OCI-LY1 (cell line): Measurements from ENCODE around the gene IFRD1.

Experiments
- H2AFZ ChIP-seq: fragments of 200-600 bp; sonication (generic), shearing (Covaris generic); 2 replicates; pipeline ENCODE4 v1.6.0; 2014; ENCODE audit warnings: antibody characterized with exemption, mild to moderate bottlenecking, low read length
- H3F3A ChIP-seq: fragments of 200-600 bp; sonication (generic), shearing (Covaris generic); 2 replicates; pipeline ENCODE4 v1.6.0; 2014; ENCODE audit warnings: mild to moderate bottlenecking, antibody characterized with exemption, low read length, moderate library complexity; ENCODE audit not compliant: insufficient read depth
- H3K27ac ChIP-seq: fragments of 200-600 bp; sonication (generic); 2 replicates; pipeline ENCODE4 v1.5.1; 2014; ENCODE audit warnings: low read length, mixed run types, mild to moderate bottlenecking, low read depth; ENCODE audit not compliant: poor library complexity, severe bottlenecking
- H3K27me3 ChIP-seq: fragments of 200-600 bp; sonication (generic); 2 replicates; pipeline ENCODE4 v1.6.0; 2014; ENCODE audit warnings: antibody characterized with exemption, mild to moderate bottlenecking, low read length, moderate library complexity; ENCODE audit not compliant: insufficient read depth
- H3K36me3 ChIP-seq: fragments of 200-600 bp; sonication (generic); 2 replicates; pipeline ENCODE4 v1.6.1; 2014; ENCODE audit warnings: mild to moderate bottlenecking, antibody characterized with exemption, low read length, moderate library complexity, mixed read lengths; ENCODE audit not compliant: insufficient read depth
- H3K4me1 ChIP-seq: fragments of 200-600 bp; sonication (generic); 2 replicates; pipeline ENCODE4 v1.5.1; 2014; ENCODE audit warnings: mild to moderate bottlenecking, low read length, moderate library complexity; ENCODE audit not compliant: insufficient read depth, severe bottlenecking
- H3K4me2 ChIP-seq: fragments of 200-600 bp; sonication (generic), shearing (Covaris generic); 2 replicates; pipeline ENCODE4 v1.6.1; 2014; ENCODE audit warnings: low read length
- H3K4me3 ChIP-seq: fragments of 200-600 bp; sonication (generic); 2 replicates; pipeline ENCODE4 v1.5.1; 2014; ENCODE audit warnings: low read length, low read depth, mild to moderate bottlenecking, mixed read lengths; ENCODE audit not compliant: poor library complexity, severe bottlenecking
- H3K79me2 ChIP-seq: fragments of 200-600 bp; shearing (Covaris generic); 2 replicates; pipeline ENCODE4 v1.6.1; 2016; ENCODE audit warnings: mixed run types, low read length, mixed read lengths; ENCODE audit not compliant: insufficient read depth
- H3K9ac ChIP-seq: fragments of 200-600 bp; sonication (generic), shearing (Covaris generic); 2 replicates; pipeline ENCODE4 v1.6.1; 2014; ENCODE audit warnings: mild to moderate bottlenecking, low read length, mixed read lengths
- H3K9me2 ChIP-seq: fragments of 200-600 bp; sonication (generic), shearing (Covaris generic); 2 replicates; pipeline ENCODE4 v1.6.1; 2014; ENCODE audit warnings: low read depth, mild to moderate bottlenecking, low read length, mixed read lengths
- H3K9me3 ChIP-seq: fragments of 200-600 bp; shearing (Covaris generic); 2 replicates; pipeline ENCODE4 v1.6.1; 2014; ENCODE audit warnings: low read length, mixed read lengths
- H4K20me1 ChIP-seq: fragments of 200-600 bp; sonication (generic), shearing (Covaris generic); 2 replicates; pipeline ENCODE4 v1.6.0; 2016; ENCODE audit warnings: mild to moderate bottlenecking, low read length; ENCODE audit not compliant: insufficient read depth
- CTCF ChIP-seq: fragments of 200-600 bp; sonication (generic), shearing (Covaris generic); IDR thresholded peaks from 2 replicates; pipeline ENCODE4 v1.5.1; 2017; ENCODE audit warnings: mild to moderate bottlenecking, antibody characterized with exemption, low read length, moderate library complexity, mixed read lengths
- EZH2 ChIP-seq: fragments of 200-600 bp; sonication (generic), shearing (Covaris generic); IDR thresholded peaks from 2 replicates; pipeline ENCODE4 v1.8.0; 2017; ENCODE audit warnings: borderline replicate concordance, mixed run types, mild to moderate bottlenecking, antibody characterized with exemption, low read length, moderate library complexity, mixed read lengths

Gene IFRD1

GRCh38 chr7:112510001-112510742, 59.9 kb downstream of the IFRD1 start:
- H3K9ac ChIP-seq = no peak overlapping the region
- H3K4me1 ChIP-seq = no peaks in the 10 kb centered on the region
- no peak for TF ChIP-seq CTCF
- TF ChIP-seq EZH2 = no peak
- no peaks in the 10 kb centered on the region for H3K36me3 ChIP-seq
- H2AFZ ChIP-seq = no peak overlapping the region
- H3K27ac ChIP-seq = no peak overlapping the region
- H4K20me1 ChIP-seq = no peaks in the 10 kb centered on the region
- no peak overlapping the region for H3K4me3 ChIP-seq
- no peaks in the 10 kb centered on the region for H3K79me2 ChIP-seq
- H3K9me3 ChIP-seq = no peaks in the 10 kb centered on the region
- H3K9me2 ChIP-seq = no peaks in the 10 kb centered on the region
- H3K27me3 ChIP-seq = no peaks in the 10 kb centered on the region
- no peak overlapping the region for H3K4me2 ChIP-seq
- no peaks in the 10 kb centered on the region for H3F3A ChIP-seq

GRCh38 chr7:112510743-112511110, 60.5 kb downstream of the IFRD1 start:
- no peaks in the 10 kb centered on the region for H3K9me3 ChIP-seq
- H3F3A ChIP-seq = no peaks in the 10 kb centered on the region
- H3K36me3 ChIP-seq = no peaks in the 10 kb centered on the region
- no peak overlapping the region for H3K27ac ChIP-seq
- H3K79me2 ChIP-seq = no peaks in the 10 kb centered on the region
- no peaks in the 10 kb centered on the region for H4K20me1 ChIP-seq
- no peaks in the 10 kb centered on the region for H3K4me1 ChIP-seq
- H3K4me3 ChIP-seq = no peak overlapping the region
- no peak overlapping the region for H3K4me2 ChIP-seq
- H3K9me2 ChIP-seq = no peaks in the 10 kb centered on the region
- TF ChIP-seq EZH2 (no peak), CTCF (no peak)
- H3K9ac ChIP-seq = no peak overlapping the region
- no peaks in the 10 kb centered on the region for H3K27me3 ChIP-seq
- H2AFZ ChIP-seq = no peak overlapping the region

- Histone ChIP-seq H3K27ac (no peak overlapping the region), H3F3A (no peaks in the 10 kb centered on the region), H3K9ac (no peak overlapping the region), H3K4me3 (no peak overlapping the region), H3K9me2 (no peaks in the 10 kb centered on the region), H4K20me1 (no peaks in the 10 kb centered on the region), H3K27me3 (no peaks in the 10 kb centered on the region), H2AFZ (no peak overlapping the region), H3K36me3 (no peaks in the 10 kb centered on the region), H3K4me1 (no peaks in the 10 kb centered on the region), H3K79me2 (no peaks in the 10 kb centered on the region), H3K4me2 (no peak overlapping the region), H3K9me3 (no peaks in the 10 kb centered on the region)
- TF ChIP-seq EZH2 (no peak), CTCF (no peak)
Measured at GRCh38 chr7:112511451-112512202, 61.4 kb downstream of the IFRD1 start.
